GM10266 (cell line): ENCODE data around the gene TWIST2.

ENCODE experiments used
- DNase-seq: peaks from one replicate; pipeline ENCODE4 v3.0.0; 2012; ENCODE audit errors: extremely low spot score
- CTCF ChIP-seq: IDR thresholded peaks from 2 replicates; pipeline ENCODE4 v1.5.1; 2012; ENCODE audit warnings: mild to moderate bottlenecking, low read depth; ENCODE audit not compliant: control insufficient read depth, insufficient read depth; ENCODE audit errors: missing control alignments

Gene TWIST2

GRCh38 chr2:238939074-238939473, 91.2 kb downstream of the TWIST2 start:
- TF ChIP-seq CTCF = no peak
- no peak for DNase-seq

- TF ChIP-seq CTCF = no peak
Measured at GRCh38 chr2:238939521-238940403, 91.9 kb downstream of the TWIST2 start.

GRCh38 chr2:238940806-238941205, 92.9 kb downstream of the TWIST2 start:
- no peak for DNase-seq
- TF ChIP-seq CTCF = no peak

More at GRCh38 chr2:238939521-238940403, 91.9 kb downstream of the TWIST2 start:
- DNase-seq = no peak

- no peak for TF ChIP-seq CTCF
- no peak for DNase-seq
Measured at GRCh38 chr2:238941262-238941792, 93.4 kb downstream of the TWIST2 start.

GRCh38 chr2:238942080-238942725, 94.3 kb downstream of the TWIST2 start:
- TF ChIP-seq CTCF = no peak
- no peak for DNase-seq

- DNase-seq = no peak
- TF ChIP-seq CTCF = no peak
Measured at GRCh38 chr2:238942726-238943300, 94.9 kb downstream of the TWIST2 start.
